ENCODE measurements around the gene CHST15.

GRCh38 chr10:124008187-124008586 lies 85.2 kb downstream of the CHST15 start:
- no peak for TF ChIP-seq CTCF (IDR thresholded peaks at IDR 0.05)
- TF ChIP-seq POLR2A (IDR thresholded peaks at IDR 0.05), result no peak
